ENCODE measurements around the gene CCDC188. TPM values are rescaled to one million over a fixed set of nuclear protein-coding genes. Genes with fewer than 3 reads are reported as not detected.

The CCDC188 gene
- total RNA-seq, 2 experiments from 2014 or later: not detected

- Histone ChIP-seq H3K4me3 (ENCODE audit: low read depth, low read length, poor library complexity, severe bottlenecking) (peak within 1 kb of the TSS; percentile 98), H4K20me1 (ENCODE audit: insufficient read depth, low read length) (peaks cover 13% of the 10 kb centered on the region; the same call in 1 of the 2 replicates), H3K4me2 (ENCODE audit: low read length) (peak within 1 kb of the TSS; percentile 75), H2AFZ (ENCODE audit: low read length) (peak within 1 kb of the TSS; percentile 9; the same call in 1 of the 2 replicates), H3K9me2 (ENCODE audit: insufficient read depth, low read length) (no peaks in the 10 kb centered on the region), H3K4me1 (ENCODE audit: insufficient read depth, low read length, poor library complexity, severe bottlenecking) (peaks cover 31% of the 10 kb centered on the region), H3K79me2 (ENCODE audit: insufficient read depth, low read depth, low read length) (peaks cover 65% of the 10 kb centered on the region), H3K9me3 (ENCODE audit: low read length) (no peaks in the 10 kb centered on the region), H3K36me3 (ENCODE audit: insufficient read depth, low read length) (peaks cover 85% of the 10 kb centered on the region), H3K27ac (ENCODE audit: low read depth, low read length, poor library complexity, severe bottlenecking) (peak within 1 kb of the TSS; percentile 74)
- intact Hi-C loops (cut with micrococcal nuclease; ENCODE audit: unreplicated experiment): loop anchor here (1.0 kb wide), 2 partner anchors 37 to 88 kb away; partner anchors contain the start of gene DGCR8
- DNase-seq (ENCODE audit: low spot score): peak; percentile 99
- TF ChIP-seq EZH2phosphoT487 (IDR thresholded peaks at IDR 0.05; ENCODE audit: borderline replicate concordance, low read depth, low read length): no peak
- TF ChIP-seq CTCF (conservative IDR thresholded peaks at IDR 0.05; ENCODE audit: low read length): peak; percentile 54
- BruUV-seq (replicated peaks): no TSS peak
- CTCF ChIA-PET (ENCODE audit: unreplicated experiment): interaction anchor here (0.6 kb wide), 1 partner anchor 11 kb away, joined by 3 read pairs; no protein-coding TSS in a partner anchor
- POLR2A ChIA-PET: interaction anchor here (1.0 kb wide), 1 partner anchor 26 kb away, joined by 3 read pairs; no protein-coding TSS in a partner anchor
Measured at GRCh38 chr22:20116951-20117632, 33.8 kb downstream of the CCDC188 start, which contains the start of gene TRMT2A. Gene TRMT2A (minus strand): TSS chr22:20117226. CDS start chr22:20116906, 320 bp downstream.

GRCh38 chr22:20116376-20116950 is 34.4 kb downstream of the CCDC188 start:
- H3K4me1 ChIP-seq (ENCODE audit: insufficient read depth, low read length, poor library complexity, severe bottlenecking): peaks cover 38% of the 10 kb centered on the region
- H3K36me3 ChIP-seq (ENCODE audit: insufficient read depth, low read length): peaks cover 84% of the 10 kb centered on the region
- H3K9me2 ChIP-seq (ENCODE audit: insufficient read depth, low read length): no peaks in the 10 kb centered on the region
- POLR2A ChIA-PET: interaction anchor here (1.0 kb wide), 1 partner anchor 25 kb away, joined by 3 read pairs; no protein-coding TSS in a partner anchor
- TF ChIP-seq CTCF (conservative IDR thresholded peaks at IDR 0.05; ENCODE audit: low read length) (no peak), EZH2phosphoT487 (IDR thresholded peaks at IDR 0.05; ENCODE audit: borderline replicate concordance, low read depth, low read length) (no peak)
- peak overlapping the region; percentile 74 for H3K4me2 ChIP-seq (ENCODE audit: low read length)
- BruUV-seq (replicated peaks): TSS peak; percentile 73
- H3K9me3 ChIP-seq (ENCODE audit: low read length): no peaks in the 10 kb centered on the region
- H3K79me2 ChIP-seq (ENCODE audit: insufficient read depth, low read depth, low read length): peaks cover 59% of the 10 kb centered on the region
- peak overlapping the region; percentile 9; the same call in 1 of the 2 replicates for H2AFZ ChIP-seq (ENCODE audit: low read length)
- peaks cover 9% of the 10 kb centered on the region; the same call in 1 of the 2 replicates for H4K20me1 ChIP-seq (ENCODE audit: insufficient read depth, low read length)
- peak overlapping the region; percentile 98 for H3K4me3 ChIP-seq (ENCODE audit: low read depth, low read length, poor library complexity, severe bottlenecking)
- peak overlapping the region; percentile 63 for H3K27ac ChIP-seq (ENCODE audit: low read depth, low read length, poor library complexity, severe bottlenecking)
- CTCF ChIA-PET (ENCODE audit: unreplicated experiment): interaction anchor here (0.6 kb wide), 1 partner anchor 12 kb away, joined by 3 read pairs; no protein-coding TSS in a partner anchor
- intact Hi-C loops (cut with micrococcal nuclease; ENCODE audit: unreplicated experiment): no loop called here
- no peak for DNase-seq (ENCODE audit: low spot score)

All from OCI-LY7 (cell line).